AG10803 (cell line): ENCODE measurements around the gene RDH11.

Source experiments
- DNase-seq: peaks from one replicate; pipeline ENCODE4 v3.0.0; 2010; ENCODE audit warnings: low read depth
- H3K4me3 ChIP-seq: 2 replicates; pipeline ENCODE4 v1.5.1; 2011; ENCODE audit warnings: mild to moderate bottlenecking, low read length, control low read depth
- CTCF ChIP-seq: conservative IDR thresholded peaks from 2 replicates; pipeline ENCODE4 v1.5.1; 2011; ENCODE audit warnings: mild to moderate bottlenecking, low read length, control low read depth, inconsistent platforms

Gene RDH11

GRCh38 chr14:67695394-67695949 is at the start of gene RDH11:
Gene RDH11, minus strand, starts transcription at chr14:67695764. Its CDS starts 61 bp downstream, at chr14:67695703.
- TF ChIP-seq CTCF, result no peak
- peak; percentile 86 for DNase-seq
- peak within 1 kb of the TSS; percentile 95 for H3K4me3 ChIP-seq

GRCh38 chr14:67744046-67744445 is 48.5 kb upstream of the RDH11 start:
- no peak overlapping the region for H3K4me3 ChIP-seq
- TF ChIP-seq CTCF, result no peak
- DNase-seq, result no peak

- H3K4me3 ChIP-seq, result no peak overlapping the region
- TF ChIP-seq CTCF, result no peak
- peak; percentile 96 for DNase-seq
Observed at GRCh38 chr14:67738740-67739504, 43.4 kb upstream of the RDH11 start.

- no peak overlapping the region for H3K4me3 ChIP-seq
- DNase-seq, result no peak
- TF ChIP-seq CTCF, result no peak
Observed at GRCh38 chr14:67736771-67737170, 41.2 kb upstream of the RDH11 start.

GRCh38 chr14:67735336-67736147 is 40.0 kb upstream of the RDH11 start:
- no peak overlapping the region for H3K4me3 ChIP-seq
- TF ChIP-seq CTCF, result no peak
- DNase-seq, result no peak

GRCh38 chr14:67734675-67735074 is 39.1 kb upstream of the RDH11 start:
- no peak overlapping the region for H3K4me3 ChIP-seq
- TF ChIP-seq CTCF, result peak; percentile 15
- peak; percentile 2 for DNase-seq
